Epithelial cell of prostate (primary cell): ENCODE results near the gene PARD3B.

ENCODE experiments used
- DNase-seq: peaks from one replicate; pipeline ENCODE4 v3.0.0-alpha.2; 2011; ENCODE audit warnings: low read depth, low spot score
- H3K27ac ChIP-seq: fragments of 450-650 bp; 2 replicates; pipeline ENCODE4 v1.5.1; 2017; ENCODE audit warnings: mild to moderate bottlenecking

Gene PARD3B

DNA sequence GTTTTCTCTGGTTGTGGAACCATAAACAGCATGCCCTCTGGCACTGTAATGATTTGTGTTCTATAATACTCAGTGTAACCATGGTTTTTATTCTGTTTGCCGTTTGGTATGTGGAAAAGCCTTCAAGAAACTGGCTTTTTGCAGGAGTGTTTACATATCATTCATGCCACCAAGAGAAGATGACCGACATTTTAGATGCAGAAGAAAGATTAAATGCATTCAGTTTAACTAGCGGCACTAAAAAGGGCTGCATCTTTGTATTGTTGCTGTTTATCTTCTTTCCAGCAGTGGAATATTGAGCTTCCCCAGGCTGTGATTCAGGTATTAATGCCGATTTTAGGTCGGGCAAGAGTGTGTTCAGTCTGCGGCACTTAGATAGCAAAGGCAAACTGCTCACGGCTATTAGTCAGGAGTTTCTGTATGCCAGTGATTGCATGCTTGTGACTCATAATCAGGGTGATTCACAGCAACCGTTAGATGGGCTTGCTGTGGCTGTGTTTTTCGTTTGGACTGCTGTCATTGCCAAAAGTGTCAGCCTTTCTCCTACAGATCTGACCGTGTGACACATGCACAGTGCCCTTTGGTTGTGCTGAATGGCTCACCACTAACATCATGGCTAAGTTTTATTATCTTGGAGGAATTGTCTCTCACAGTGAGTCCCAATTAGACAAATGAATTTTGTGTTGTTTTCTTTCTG lies 479.7 kb downstream of the PARD3B start:
- peak; percentile 92 for DNase-seq
- no peak overlapping the region for H3K27ac ChIP-seq

DNA sequence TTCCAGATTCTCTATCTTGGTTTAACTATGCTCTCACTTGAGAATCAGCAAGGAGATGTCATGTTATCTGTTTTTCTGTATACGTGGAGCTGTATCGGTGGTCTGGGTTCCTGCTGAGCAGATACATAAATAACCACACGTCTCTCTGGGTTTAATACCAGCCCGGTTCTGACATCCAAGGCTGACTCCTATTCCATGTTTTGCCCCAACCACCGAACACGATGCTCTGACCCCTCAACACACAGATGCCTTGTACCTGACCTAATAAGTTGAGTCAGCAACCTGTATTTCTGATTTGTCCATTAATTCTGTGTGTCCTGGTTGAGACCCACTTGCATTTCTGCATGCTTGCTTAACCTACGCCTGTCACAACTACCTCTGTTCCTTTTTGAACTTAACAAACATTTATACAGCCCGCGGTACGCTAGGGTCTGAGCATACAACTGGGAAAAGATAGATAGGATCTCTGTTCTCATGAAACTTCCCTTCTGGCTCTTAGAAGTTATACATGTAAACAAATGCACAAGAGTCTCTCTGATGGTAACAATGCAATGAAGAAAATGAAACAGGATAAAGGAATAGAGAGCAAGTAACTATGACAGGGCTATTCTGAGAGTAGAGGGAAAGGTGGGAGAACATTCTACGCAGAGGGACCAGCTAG lies 480.4 kb downstream of the PARD3B start:
- H3K27ac ChIP-seq: no peak overlapping the region
- no peak for DNase-seq

DNA sequence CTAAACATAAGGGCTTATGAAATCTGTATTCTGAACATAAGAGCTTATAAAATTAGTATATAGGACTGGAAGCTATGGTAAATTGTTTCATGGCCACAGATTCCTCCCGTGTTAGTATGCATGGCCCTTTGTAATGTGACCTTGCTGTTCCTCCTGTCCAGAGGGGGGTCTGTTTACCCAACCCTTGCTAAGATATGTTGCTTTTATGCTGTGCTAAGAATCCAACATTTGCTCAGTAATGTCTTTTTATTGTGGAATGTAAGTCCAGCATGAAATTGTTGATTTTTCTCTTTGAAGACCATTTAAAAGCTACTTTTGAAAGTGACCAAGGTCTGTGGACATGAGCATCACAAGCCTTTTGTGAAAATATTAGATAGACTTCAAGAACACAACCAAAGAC lies 485.4 kb downstream of the PARD3B start:
- no peak for DNase-seq
- H3K27ac ChIP-seq: no peak overlapping the region

DNA sequence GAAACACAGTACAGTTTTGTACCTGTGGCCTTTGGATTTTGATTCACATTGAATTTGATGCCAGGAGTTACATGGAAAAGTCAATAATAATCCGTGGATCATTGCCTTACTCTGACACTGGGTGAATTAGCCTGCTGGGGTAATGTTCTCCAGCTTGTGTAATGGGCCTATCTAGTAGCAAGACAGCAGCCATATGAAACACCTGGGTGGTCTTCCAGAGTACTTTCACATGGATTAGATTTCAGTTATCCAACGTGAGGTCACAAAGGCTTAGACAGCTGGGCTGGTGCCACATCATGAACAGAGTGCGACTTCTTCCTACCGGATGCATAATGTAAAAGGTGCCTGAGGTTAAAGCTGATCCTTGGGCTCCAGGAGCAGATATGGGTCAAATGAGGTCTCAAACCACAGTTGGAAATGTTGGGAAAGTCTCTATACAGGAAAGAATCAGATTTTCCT lies 486.8 kb downstream of the PARD3B start:
- no peak for DNase-seq
- H3K27ac ChIP-seq: no peak overlapping the region

DNA sequence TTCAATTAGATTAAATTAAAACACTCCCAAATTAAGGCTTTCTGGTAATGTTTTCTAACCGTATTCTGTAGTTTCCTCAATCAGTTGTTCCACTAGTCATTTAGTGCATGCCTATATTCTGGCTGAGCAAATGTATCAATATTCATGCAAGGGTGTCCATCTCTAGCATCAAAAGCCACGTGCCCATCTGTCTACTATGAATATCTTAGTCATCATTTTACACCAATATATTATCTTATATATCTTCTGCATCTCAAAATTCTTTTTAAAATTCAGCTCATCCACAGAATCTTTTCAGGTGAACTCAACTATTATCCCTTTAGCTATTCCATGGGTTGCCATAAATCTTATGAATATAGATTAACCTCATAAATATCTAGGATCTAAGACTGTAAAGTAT lies 488.2 kb downstream of the PARD3B start:
- DNase-seq: no peak
- H3K27ac ChIP-seq: no peak overlapping the region

DNA sequence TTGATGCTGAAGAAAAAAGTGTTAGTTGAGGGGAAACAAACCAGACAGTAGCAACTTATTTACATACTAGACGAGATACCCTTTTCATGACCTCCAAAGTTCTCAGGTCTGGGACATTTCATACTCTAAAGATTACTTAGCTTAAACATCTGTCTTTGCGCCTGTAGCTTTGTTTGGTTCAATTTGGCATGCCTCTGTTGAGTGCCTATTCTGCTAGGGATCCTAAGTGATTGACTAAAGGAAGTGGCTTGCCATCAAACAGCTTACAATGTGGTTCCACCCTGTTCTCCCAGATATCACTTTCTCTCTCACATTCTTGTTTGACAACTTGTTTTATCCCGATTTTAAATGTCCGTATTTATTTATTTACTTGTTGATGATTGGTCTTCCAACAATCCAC lies 488.8 kb downstream of the PARD3B start:
- DNase-seq: no peak
- H3K27ac ChIP-seq: no peak overlapping the region

DNA sequence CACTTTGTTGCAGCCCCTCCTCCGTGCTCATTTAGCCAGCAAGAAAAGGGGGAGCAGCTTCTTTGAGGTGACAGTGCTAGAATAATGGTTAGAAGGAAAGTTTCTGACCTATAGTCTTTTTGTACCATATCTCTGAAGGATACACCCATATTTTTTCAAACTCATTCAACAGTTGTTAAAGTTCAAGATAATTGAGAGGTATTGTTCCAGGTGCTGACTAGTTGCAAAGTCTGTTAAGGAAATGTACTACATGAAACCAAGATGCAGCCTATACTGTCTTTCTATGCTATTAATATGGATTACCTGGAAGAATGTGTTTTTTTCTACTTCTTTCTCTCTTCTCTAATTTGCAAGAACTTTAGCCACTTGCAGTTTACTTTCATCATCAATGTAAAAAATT lies 495.0 kb downstream of the PARD3B start:
- no peak for DNase-seq
- H3K27ac ChIP-seq: no peak overlapping the region

DNA sequence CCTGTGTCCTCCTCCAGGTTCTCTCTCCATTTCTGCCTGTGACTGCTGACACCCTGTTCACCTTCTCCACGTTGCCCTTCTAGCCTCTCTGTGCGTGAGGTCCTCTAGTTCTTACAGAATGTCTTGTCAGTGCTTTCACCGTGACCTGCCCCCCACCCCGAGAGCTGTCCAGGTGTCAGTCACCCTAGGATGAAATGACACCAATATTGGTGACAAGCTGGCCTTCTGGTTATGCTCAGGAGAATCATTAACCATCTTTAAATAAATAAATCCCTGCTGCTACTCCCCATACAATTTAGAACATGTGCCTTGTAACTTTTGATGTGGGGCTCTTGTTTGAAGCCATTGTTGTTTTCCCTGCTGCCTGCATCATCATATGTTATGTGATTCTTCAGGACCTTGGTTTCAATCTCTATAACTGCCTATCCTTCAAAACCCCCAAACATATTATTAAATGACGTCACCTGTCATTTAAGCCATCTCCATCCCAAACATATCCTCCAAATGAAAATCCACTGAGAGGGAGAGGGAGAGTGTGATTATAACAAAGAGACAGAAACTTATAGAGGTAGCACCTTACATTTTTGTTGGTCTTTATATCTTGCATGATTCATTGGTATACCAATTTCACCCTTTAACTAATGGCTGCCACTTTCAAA lies 496.3 kb downstream of the PARD3B start:
- no peak for DNase-seq
- H3K27ac ChIP-seq: no peak overlapping the region

DNA sequence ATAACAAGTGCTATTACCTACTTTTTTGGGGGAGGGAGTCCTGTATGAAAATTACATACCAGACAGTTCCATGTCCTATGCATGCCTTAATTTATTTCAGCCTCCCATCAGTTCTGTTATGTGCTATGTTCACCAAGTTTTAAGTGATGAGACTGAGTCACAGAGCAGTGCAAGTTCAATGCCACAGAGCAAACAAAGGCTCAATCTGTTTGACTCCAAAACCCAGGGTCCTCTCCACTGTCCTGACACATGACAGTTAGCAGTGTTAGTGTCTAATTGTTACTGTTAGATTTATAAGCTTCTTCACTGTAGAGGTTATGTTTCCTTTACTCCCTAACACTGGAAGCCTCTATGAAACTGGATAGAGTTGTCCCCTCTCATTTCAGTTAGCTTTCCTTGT lies 498.0 kb downstream of the PARD3B start:
- H3K27ac ChIP-seq: no peak overlapping the region
- no peak for DNase-seq

DNA sequence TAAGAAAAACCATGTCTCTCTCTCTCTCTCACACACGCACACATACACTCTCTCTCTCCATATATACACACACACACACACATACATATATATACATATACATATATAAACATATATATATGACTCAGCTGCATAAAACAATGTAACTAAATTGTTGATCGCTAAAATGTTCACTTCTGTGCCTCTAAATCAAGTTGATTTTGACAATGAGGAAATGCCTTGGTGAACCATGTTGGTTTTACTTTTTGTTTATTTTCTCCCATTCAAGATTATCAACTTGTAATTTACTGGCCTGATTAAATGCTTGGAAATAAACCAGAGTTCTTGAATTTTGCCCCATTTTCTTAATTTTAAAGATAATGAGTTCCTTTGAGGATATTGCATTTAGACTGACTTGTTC lies 500.4 kb downstream of the PARD3B start:
- H3K27ac ChIP-seq: no peak overlapping the region
- no peak for DNase-seq

DNA sequence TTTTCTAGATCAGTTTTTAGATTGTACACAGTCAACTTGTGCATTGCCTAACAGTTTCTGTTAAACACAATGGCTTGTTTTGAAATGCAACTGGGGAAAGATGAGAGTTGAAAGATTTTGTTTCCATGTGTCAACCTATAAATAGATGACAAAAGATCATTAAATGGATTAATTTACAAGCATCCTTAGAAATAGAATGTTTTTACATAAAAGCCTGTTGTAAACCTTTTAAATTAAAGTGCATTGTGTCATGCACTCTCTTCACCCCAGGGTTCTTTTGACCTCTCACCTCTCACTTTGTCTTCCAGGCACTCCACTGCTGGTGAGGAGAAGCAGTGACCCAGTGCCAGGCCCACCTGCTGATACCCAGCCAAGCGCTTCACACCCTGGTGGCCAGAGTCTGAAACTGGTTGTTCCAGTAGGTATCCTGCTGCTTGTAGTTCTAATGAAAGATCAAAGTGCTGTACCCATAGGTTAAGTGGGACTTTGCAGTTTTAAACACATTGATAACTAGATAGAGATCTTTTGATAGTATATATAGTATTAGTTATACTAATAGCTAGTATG lies 502.1 kb downstream of the PARD3B start:
- no peak for DNase-seq
- H3K27ac ChIP-seq: no peak overlapping the region

DNA sequence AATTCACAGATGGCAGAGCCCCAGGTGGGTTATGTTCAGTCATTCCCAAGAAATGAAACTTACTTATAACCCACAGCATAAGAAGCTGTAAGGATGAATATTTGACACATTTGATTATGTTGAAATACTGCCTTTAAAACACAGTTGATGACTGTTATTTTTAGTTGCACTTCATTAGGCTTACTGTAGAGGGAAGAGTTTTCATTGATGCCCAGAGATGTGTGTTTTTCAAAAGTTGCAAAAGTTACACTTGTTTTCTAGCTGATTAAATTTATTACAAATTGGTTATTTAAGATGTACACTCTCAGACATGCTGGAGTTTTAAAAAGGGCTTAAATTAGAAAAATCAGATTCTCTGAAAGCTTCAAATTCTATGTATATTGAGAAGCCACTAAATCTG lies 506.1 kb downstream of the PARD3B start:
- no peak for DNase-seq

DNA sequence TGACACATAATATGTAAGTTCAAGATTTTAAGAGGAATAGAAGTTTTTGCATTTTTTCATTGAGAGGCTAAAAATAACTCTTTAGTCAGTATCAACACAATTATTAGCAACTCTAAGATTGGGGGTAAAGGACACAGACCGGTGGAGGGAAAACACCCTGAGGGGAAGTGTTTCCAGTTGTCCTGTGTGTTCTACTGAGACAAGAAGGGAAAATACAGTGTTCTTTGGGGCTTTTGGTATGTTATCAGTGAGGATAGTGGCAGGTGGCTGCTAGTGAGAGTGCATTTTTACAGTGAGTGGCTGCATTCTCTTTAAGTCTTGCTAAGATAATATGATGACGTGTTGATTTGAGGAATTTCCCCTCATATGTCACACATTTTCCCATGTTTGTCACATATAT lies 507.5 kb downstream of the PARD3B start:
- no peak for DNase-seq
- H3K27ac ChIP-seq: no peak overlapping the region

More for the DNA sequence above, 506.1 kb downstream of the PARD3B start:
- H3K27ac ChIP-seq: no peak overlapping the region

DNA sequence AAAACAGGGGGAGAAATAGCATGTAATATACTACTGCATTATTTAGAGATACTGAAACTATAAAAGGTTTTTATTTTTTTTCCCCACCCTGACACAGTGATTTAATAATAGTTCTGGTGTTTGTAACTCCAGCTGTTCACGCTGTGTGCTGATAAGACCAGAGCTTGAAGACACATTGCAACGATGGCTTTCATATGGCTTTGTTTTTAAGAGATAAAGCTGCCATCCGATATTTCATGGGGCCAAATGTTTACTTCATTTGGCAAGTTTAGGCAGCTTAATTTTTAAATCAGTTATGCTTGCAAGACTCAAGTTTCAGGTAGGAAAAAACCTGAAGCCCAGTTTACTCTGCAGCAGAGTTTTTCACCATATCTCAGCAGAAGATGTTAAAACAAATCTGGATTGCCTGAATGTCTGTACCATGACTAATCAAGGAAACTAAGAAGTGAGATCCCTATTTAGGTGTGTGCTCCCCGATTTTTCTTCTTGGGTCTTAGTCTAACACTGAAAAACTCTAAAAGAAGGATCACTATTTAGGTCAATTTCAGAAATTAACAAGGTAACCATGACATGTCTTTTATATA lies 508.6 kb downstream of the PARD3B start:
- H3K27ac ChIP-seq: no peak overlapping the region
- no peak for DNase-seq

DNA sequence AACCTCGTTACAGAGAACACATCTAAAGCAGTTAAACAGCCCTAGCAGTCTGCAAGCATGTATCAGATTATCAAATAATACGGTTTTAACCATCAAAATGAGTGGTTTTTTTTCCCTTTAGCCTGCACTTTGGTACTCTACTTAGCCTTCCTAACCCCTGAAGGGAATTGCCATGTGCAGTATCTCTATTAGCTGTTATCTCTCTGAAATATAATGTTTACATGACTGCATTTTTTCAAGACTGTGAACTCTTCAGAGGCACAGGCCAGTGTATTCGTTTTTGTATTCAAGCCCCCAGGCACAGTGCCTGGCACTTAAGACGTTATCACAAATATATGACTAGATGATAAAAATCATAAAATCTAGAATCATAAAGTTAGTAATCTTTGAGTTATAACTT lies 509.5 kb downstream of the PARD3B start:
- no peak for DNase-seq

DNA sequence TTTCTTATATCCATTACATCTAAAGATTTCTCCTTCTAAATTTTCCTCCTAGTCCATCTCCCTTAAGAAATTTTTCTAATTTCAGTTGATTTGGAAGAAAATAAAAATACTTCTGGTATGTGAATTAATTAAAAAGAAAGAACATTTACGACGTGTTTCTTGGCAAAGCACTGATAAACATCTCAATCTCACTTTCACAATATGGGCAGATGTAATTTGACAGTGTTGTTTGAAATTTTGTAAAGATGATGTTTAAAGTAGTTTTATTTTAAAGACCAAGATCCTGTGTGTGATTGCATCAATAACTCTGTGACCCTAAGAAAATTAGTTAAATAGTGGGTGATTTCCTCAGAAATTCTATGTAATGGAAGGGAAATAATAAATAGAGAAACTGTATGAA lies 510.0 kb downstream of the PARD3B start:
- DNase-seq: no peak
- H3K27ac ChIP-seq: no peak overlapping the region

More for the DNA sequence above, 509.5 kb downstream of the PARD3B start:
- H3K27ac ChIP-seq: no peak overlapping the region

DNA sequence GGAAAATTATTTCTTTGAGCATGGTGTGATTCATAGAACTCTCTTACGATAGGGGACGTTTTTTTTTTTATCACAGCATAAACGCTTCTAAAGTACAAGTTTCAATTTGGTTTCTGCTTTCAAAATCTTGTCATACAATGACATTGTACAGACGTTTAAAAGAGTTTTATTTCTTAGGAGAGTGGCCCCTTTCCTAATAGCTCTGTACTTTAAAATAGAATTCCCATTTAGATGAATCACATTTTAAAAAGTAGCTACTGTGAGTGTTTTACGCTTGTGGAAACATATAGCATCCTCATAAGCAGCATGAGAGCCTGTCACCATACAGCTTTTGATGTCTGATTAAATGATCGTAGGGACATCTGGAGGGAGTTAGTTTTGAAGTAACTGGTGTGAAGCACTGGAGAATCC lies 510.9 kb downstream of the PARD3B start:
- no peak for DNase-seq
- H3K27ac ChIP-seq: no peak overlapping the region

DNA sequence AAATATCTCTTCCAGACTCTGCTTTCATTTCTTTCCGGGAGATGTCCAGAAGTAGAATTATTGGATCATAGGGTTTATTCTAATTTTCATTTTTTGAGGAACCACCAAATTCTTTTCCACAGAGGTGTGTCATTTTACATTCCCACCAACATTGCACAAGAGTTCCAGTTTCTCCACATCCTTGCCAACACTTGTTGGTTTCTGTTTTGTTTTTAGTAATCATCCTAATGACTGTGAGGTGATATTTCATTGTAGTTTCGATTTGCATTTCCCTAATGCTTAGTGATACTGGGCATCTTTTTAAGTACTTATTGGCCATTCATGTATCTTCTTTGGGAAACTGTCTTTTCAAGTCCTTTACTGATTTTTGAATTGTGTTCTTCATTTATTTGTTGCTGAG lies 513.1 kb downstream of the PARD3B start:
- H3K27ac ChIP-seq: no peak overlapping the region
- no peak for DNase-seq

DNA sequence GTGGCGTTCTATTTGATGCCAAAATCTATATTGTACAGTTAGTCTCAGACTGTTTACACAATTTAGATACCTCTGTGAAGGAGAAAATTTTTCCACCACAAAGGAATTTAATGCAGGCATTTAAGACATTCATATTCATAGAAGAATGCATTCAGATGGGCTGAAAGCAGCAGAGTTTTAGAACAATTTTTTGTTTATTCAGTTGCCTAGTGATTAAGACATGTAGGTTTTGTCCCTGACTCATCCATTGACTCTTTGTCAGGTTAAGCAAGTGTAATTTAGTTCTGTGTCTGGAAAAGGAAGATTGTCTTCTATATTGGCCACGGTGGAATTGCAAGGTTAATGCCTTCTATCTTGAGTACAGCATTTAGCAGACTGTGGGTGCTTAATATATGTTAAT lies 515.0 kb downstream of the PARD3B start:
- DNase-seq: peak; percentile 27
- H3K27ac ChIP-seq: no peak overlapping the region

DNA sequence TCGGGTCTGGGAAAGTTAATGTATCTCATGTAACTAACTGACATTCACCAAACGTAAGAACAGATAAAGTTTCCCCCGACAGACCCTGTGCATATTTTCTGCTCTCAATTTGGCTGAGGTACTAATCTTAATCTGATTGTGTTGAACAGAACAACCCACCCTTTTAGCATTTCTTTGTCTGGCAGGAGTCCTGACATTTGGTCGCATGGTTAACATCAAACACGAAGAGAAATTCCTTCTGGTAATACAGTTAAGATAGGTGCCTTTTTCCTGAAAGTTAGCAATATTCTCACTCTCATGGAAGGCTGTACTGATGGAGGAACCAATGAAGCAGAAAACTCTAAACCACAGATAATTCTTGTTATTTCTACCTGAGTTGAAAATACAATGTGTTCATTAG lies 520.8 kb downstream of the PARD3B start:
- no peak for DNase-seq
- no peak overlapping the region for H3K27ac ChIP-seq

DNA sequence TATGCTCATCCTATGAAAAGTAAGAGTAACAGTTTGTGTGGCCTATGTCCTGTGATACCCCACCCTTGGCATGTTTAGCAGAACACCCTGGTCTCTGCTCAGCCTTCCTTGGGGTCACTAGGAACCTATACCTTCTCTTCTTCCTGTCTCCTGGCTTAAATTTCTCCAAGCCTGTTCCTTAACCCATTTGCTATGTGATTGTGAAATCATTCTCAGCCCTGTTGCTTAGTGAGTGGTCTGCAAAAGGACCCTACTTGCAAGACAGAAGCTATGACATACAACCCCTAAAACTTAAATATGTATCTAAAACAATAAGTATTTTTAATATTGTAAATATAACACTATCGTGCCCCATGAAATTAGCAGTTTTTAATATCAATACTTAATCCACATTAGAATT lies 524.7 kb downstream of the PARD3B start:
- no peak for DNase-seq
- H3K27ac ChIP-seq: no peak overlapping the region
